NK-92 (cell line): ENCODE data around the gene RPL31.

Experiments used
- DNase-seq: peaks from one replicate; lab custom pipeline; 2025; ENCODE audit not compliant: unreplicated experiment; lab: John Stamatoyannopoulos, UW

RPL31 gene

DNA sequence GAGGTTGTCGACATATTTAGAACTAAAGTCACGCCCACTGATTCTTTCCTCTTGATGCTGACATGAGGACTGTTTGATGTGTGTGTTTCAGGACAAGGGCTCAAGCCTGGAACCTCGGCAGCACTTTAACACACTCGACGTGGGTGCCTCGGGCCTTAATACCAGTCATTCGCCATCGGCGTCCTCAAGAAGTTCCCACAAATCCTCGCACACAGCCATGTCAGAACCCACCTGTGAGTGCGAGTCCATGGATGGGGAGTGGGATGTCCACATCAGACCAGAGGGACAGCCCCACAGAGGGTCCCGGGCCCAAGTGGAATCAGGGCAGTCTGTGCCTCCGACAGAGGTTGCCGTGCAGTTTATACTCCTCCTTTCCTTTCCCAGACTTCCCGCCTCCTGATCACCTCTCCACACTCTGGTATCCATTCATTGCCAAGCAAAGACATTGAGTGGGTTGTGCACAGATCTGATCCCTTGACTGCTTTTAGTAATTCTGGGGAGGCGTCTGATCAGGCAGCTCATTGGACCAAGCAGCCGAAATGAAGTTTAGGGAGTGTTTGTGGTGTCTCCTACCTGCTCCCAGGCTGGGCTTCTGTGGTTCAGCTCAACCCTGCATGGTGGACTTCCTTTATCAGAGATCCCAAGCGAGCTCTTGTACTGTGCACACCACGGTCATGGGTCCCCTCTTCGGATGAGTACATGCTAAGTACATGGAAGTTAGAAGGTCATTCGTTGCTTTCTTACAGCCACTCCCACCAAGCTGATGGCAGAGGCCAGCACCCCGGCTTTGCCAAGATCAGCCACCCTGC, 27.2 kb upstream of the RPL31 start:
- DNase-seq, result no peak

- no peak for DNase-seq
Observed at GRCh38 chr2:100975521-100975785, 26.6 kb upstream of the RPL31 start.

GRCh38 chr2:100976061-100976460, 26.0 kb upstream of the RPL31 start:
- no peak for DNase-seq

DNA sequence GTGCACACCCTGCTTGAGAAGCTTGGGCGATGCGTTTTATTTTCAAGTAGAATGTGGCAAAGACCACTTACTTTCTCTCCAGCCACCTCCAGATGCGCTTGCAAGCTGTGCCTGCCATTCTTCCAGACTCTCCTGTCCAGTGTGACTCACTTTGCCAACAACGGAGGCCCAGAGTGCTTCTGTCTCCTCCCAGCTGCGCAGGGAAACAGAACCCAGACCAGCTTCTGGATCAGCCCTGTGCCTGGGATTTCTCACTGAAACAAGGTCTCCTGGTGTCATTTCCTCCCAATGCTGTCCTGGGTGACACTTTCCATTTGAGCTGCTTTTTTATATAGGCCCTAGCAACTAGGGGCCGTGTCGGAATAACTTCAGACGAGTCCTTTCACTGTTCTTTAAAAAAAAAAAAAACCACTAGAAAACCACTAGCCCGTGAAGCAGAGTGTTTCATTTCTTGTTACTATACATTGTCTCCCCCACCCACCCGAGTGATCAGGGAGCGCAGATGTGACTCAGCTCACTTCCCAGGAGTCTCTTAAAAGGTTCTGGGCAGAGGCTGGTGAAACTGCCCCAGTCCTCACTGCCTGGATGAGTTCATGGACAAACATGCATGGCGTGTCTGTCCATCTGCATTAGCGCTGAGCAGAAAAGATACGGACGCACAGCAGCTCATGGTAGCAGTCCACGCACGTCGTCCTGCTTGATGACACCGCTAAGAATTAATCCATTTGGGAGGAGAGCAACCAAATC, 25.3 kb upstream of the RPL31 start:
- no peak for DNase-seq

DNA sequence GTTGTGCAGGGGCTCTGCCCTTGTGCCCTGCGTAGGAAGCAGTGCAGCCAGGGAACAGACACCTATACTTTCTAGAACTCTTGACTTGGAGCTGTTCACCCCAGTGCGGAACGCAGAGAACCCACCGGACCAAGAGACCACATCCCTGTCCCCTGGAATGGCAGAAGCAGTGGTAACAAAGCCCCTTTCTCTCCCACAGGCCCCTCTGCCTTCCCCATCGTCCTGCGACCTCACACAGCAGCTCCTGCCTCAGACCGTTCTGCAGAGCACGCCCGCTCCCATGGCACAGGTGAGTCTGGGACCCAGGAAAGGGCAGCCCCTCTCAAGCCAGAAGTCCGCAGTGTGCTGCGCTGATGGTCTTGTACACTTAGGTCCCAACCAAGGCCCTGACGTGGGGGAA, 24.6 kb upstream of the RPL31 start:
- no peak for DNase-seq

DNA sequence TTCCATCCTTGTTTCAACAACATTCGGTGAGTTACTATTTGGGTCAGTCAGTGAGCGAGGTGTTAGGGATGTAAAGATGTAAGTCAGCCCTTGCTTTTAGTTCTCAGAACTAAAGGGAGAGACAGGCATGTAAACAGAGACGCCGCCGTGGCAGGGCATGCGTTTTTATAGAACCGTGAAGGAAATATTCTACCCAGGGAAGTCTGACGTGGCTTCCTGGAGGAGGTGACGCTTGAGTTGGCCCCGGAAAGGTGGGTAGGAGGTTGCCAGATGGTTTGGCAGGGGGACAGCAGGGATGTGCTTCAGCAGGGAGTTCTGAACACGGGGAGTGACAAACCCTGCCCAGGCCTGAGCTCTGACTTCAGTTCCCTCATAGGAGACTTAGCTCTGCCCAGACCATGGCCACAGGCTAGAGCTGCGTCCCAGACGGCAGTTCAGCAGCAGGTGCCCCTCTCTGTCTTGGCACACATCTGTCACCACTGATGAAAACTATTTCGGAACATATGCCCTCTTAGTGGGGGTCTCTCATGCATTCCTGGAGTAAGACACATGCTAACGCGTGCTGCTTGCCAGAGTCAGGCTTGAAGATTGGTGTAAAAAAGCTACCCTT, 23.4 kb upstream of the RPL31 start:
- no peak for DNase-seq

- DNase-seq, result no peak
Observed at GRCh38 chr2:100980046-100980445, 22.0 kb upstream of the RPL31 start.

DNA sequence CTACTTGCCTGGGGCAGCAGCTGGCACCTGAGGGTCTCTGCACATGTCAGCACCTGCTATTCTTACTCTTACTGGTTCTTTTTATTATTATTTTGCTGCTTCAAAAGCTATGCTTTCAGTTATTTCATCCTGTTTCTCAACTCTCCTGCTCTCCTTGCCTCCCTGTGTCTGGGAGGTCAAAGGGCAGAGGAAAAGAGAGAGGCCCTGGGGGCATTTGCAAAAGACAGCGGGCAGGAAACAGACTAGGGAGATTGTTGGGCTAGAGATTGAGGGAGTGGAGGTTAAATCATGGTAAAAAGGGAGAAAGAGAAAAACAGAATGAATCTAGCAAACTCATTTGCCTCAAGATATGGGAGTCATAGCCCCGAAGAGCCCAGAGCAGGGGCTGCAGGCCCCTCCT, 21.1 kb upstream of the RPL31 start:
- DNase-seq, result no peak

- DNase-seq, result no peak
Observed at GRCh38 chr2:100982431-100982861, 19.6 kb upstream of the RPL31 start.

DNA sequence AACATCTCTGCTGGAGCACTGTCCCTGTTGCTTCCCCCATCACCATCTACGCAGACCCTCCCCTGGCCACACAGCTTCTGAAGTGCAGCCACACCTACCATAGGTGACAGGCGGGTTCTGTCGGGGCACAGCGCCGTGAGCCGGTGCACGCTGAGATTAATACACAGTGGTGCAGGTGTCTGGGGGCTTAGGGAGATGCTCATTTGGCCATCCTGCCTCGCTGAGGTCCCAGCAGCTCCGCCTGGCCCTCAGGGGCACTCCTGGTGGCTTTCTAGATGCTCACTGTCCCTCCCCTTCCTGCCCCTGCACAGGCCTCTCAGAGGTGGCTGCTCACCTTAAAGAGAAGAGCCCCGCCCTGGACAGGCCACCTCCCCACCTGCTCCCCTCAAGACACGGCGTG, 18.9 kb upstream of the RPL31 start:
- no peak for DNase-seq

- no peak for DNase-seq
Observed at GRCh38 chr2:100983684-100984310, 18.3 kb upstream of the RPL31 start.

- no peak for DNase-seq
Observed at GRCh38 chr2:100984892-100985307, 17.2 kb upstream of the RPL31 start.

GRCh38 chr2:100986157-100986556, 15.9 kb upstream of the RPL31 start:
- DNase-seq, result no peak

GRCh38 chr2:100987536-100987935, 14.6 kb upstream of the RPL31 start:
- DNase-seq, result no peak

GRCh38 chr2:100987974-100988373, 14.1 kb upstream of the RPL31 start:
- no peak for DNase-seq

DNA sequence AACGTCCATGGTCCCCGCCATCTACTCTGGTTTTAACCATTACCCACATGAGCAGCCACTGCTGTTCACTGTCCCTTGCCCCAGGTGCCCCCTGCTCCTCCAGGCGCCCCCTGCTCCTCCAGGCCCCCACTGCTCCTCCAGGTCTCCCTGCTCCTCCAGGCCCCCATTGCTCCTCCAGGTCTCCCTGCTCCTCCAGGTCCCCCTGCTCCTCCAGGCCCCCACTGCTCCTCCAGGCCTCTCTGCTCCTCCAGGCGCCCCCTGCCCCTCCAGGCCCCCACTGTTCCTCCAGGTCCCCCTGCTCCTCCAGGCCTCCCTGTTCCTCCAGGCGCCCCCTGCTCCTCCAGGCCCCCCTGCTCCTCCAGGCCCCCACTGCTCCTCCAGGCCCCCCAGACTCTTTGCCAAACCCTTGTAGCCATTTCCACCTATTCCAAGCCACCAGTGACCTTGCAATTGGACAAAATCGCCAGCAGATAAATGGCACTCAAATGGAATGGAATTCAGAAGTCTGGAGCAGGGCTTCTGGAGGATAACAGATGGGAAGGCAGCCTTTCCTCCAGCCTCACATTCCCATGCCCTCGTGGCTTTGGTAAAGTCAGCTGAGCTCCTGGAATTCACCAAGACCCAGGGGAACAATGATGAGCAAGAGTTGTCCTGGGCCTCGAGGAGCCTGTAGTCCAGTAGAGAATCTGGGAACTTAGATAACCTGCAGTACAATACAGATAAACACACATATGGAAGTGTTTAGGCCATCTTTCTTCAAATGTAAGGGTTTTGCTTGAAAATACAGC, 13.3 kb upstream of the RPL31 start:
- DNase-seq, result no peak

GRCh38 chr2:100989666-100990065, 12.4 kb upstream of the RPL31 start:
- no peak for DNase-seq

DNA sequence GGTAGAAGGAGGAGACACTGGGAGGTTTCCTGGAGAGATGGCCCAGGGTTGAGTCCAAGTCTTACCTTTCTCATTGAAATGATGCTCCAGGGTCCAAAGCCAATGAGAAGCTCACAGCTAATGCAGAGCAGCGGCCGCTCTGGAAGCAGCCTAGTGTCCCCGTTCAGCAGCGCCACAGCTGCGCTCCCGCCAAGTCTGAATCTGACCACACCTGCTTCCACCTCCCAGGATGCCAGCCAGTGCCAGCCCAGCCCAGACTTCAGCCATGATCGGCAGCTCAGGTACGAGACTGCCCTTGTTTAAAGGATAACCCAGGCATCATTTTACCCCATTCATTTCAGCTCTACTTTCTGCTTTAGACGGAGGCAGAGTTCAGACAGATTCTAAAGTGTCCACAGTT, 11.9 kb upstream of the RPL31 start:
- no peak for DNase-seq

DNA sequence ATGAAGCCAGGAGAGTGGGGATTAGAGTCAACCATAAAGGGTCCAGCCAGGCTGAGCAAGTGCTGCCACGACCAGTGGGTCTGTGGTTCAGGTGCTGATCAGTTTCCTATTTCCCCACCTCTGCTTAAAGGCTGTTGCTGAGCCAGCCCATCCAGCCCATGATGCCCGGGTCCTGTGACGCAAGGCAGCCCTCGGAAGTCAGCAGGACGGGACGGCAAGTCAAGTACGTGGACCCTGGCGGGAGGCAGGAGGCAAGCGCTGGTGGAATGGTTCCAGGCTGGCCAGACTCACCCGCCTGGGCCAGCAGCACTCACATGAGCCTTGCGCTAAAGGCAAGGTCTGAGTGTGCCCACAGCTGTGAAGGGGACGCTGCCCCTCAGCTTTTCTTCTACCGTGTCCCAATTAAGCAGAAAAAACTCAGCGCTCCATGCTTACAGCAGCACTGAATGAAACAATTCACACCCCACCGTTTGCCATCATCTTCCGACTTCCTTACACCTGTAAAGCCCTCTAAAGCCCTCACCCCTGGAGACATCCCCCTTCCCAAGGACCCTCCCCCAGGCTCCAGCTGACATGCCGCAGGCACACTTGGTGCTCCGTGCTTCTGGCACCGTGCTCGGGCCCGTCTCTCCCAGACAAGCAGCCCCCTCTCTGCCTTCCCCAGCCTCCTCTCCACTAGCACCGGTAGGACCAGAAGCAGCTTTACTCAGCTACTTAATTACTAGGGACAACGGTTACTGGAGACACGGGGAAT, 11.3 kb upstream of the RPL31 start:
- DNase-seq, result no peak

DNA sequence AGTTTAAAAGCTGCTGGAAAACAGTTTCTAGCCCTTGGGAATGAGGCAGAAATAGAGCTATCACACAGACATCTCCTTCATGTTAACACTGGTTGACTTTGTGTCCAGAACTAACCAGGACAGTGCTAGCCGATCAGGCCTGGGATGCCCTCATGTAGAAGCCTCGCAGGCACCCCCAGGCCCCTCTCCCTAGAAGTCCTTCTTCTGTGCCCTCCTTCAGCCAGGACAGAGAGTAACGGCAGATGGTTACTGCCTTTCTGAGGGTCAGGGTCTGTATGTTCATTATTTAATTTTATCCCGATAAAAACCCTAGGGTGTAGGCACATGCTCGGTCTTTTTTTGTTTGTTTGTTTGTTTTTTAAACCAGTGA, 10.7 kb upstream of the RPL31 start:
- DNase-seq, result no peak
